HG03521 (cell line): ENCODE data around the gene RRP9.
"Not testable (repeated sequence)": the region's sequence is repeated elsewhere in the genome, so short reads cannot be mapped to it uniquely, and the experiment has no call there.

Source experiments
- ATAC-seq: cut with Tn5 transposase; IDR thresholded peaks from one replicate; pipeline ENCODE4 v1.9.1; 2021; ENCODE audit warnings: mild to moderate bottlenecking, moderate library complexity; ENCODE audit not compliant: unreplicated experiment

The RRP9 gene, protein sequence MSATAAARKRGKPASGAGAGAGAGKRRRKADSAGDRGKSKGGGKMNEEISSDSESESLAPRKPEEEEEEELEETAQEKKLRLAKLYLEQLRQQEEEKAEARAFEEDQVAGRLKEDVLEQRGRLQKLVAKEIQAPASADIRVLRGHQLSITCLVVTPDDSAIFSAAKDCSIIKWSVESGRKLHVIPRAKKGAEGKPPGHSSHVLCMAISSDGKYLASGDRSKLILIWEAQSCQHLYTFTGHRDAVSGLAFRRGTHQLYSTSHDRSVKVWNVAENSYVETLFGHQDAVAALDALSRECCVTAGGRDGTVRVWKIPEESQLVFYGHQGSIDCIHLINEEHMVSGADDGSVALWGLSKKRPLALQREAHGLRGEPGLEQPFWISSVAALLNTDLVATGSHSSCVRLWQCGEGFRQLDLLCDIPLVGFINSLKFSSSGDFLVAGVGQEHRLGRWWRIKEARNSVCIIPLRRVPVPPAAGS

DNA sequence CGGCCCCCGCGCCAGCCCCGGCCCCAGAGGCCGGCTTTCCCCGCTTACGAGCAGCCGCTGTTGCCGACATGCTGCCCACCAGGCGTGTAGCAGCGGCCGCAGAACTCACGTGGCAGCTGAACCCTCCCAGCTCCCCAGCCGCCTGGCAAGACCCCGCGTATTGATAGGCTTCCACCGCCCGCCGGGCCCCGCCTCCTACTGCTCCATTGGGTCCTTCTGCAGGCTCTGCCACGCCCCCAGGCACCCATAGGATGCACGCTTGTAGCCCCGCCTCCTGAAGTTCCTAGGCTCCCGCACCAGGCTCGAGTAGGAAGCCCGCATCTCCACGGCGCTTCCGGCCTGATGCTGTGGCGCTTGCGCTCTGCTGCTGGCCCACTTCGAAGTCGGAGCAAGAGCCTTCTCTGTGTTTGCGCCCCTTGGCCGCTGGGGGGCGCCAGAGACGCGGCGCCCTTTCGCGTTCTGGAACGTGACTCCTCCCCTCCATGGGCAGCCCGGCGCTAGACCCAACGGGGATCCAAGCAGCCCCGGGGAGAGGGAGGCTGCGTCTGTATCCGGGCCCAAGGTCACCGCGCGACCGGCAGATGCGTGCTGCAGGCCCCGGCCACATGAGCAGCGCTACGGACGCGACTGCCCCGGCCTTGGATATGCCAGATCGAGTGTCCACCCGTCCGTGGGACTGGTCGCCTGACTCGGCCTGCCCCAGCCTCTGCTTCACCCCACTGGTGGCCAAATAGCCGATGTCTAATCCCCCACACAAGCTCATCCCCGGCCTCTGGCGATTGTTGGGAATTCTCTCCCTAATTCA, at the start of gene RRP9, which contains the start of gene PARP3:
RRP9 (minus strand) TSS at position 107 of the 805 bp plus-strand sequence; CDS start at position 70, 37 bp downstream.
PARP3 (plus strand) TSS at position 566 of the 805 bp plus-strand sequence. CDS start 993 bp downstream, outside the sequence.
- peak; percentile 90 for ATAC-seq

DNA sequence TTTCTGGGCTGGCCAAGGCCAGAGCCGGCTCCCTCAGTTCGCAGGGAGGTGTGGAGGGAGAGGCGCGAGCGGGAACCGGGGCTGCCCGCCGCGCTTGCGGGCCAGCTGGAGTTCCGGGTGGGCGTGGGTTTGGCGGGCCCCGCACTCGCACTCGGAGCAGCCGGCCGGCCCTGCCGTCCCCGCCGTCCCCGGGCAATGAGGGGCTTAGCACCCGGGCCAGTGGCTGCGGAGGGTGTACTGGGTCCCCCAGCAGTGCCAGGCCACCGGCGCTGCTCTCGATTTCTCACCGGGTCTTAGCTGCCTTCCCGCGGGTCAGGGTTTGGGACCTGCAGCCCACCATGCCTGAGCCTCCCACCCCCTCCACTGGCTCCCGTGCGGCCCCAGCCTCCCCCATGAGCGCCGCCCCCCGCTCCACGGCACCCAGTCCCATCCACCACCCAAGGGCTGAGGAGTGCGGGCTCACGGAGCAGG, 48.8 kb upstream of the RRP9 start:
- not testable (repeated sequence) for ATAC-seq

DNA sequence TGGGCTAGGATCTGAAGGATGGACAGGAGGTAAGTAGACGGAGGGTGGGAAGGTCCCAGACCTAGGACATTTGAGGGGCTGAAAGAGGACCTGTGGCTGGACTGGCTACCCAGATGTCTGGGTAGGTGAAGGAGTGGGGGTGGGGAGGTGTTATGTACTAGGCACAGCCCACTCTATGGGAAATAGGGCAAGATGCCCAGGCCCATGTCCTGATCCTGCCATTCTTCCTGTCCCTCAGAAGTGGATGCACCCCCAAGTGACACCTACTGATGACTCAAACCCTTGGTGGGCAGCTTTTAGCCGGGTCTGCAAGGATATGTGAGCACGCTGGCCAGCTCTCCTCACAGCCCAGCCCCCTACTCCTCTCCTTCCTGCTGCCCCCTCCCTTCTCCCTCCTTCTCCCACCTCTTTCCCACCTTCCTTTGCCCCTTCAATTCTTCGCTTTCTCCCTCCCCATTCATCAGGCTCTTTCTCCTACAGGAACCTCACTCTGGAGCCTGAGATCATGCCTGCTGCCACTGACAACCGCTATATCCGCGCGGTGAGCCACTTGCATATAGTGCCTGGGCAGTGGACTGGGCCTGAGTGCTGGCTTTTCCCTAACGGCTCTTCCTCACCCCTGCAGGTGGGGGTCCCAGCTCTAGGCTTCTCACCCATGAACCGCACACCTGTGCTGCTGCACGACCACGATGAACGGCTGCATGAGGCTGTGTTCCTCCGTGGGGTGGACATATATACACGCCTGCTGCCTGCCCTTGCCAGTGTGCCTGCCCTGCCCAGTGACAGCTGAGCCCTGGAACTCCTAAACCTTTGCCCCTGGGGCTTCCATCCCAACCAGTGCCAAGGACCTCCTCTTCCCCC, 46.8 kb upstream of the RRP9 start:
- ATAC-seq: no peak

DNA sequence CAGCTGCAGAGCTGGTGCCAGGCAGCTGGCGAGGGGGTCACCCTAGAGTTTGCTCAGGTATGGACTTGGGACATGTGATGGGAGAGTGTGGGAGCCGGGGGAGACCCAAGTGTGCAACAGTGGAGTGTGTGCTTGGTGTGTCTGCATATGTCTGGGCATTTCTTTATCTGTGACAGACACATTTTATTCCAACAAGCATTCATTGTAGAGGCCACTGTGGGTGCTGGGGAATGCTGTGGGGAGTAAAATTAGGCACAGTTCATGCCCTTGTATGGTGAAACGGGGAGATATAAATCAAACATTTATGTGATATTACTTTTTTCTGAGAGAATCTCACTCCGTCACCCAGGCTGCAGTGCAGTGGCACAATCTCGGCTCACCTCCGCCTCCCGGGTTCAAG, 45.9 kb upstream of the RRP9 start:
- ATAC-seq: no peak

DNA sequence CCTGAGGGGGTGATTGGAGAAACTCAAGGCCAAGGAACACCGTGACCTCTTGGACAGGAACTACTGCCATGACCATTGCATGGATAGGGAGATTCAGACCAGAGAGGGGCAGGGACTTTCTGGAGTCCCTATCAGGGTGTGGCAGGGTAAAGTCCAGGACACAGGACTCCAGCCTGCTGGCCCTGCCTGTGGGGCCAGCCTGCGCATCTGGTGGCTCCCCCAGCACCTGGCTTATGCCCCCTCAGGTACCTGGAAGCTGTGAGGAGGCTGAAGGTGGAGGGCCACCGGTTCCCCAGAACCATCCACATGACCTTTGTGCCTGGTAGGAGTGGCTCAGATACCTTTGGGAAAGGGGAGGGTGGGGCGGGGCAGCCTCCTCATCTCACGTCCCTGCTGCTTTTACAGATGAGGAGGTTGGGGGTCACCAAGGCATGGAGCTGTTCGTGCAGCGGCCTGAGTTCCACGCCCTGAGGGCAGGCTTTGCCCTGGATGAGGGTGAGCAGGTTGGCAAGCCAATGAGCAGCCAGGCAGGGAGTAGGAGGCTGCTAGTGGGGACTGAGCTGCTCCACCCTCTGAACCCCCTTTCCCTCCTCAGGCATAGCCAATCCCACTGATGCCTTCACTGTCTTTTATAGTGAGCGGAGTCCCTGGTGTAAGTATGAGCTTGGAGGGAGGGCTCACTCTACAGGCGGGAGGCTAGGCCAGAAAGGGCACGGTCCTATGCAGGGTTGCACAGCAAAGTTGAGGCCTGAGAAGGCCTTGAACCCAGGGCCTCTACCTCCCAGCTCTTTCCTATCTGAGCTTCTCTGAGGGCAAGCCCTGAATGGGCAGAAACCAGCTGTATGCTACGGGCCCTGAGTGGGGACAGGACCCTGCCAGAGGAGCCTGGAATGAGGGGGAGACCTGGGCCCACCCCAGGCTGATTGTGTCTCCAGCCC, 44.6 kb upstream of the RRP9 start:
- no peak for ATAC-seq

DNA sequence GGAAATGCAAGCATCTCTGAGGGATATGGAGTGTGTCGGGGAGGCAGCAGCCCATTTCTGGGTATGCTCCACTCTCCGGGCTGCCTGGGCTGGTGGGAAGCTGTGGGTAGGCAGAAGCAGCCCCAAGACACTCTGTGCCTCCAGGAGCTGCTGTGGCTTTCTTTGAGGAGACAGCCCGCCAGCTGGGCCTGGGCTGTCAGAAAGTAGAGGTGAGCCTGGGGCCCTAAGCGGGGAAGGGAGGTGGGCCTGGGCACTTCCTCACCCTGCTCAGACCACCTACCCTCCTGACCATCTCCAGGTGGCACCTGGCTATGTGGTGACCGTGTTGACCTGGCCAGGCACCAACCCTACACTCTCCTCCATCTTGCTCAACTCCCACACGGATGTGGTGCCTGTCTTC, 43.4 kb upstream of the RRP9 start:
- ATAC-seq: no peak

DNA sequence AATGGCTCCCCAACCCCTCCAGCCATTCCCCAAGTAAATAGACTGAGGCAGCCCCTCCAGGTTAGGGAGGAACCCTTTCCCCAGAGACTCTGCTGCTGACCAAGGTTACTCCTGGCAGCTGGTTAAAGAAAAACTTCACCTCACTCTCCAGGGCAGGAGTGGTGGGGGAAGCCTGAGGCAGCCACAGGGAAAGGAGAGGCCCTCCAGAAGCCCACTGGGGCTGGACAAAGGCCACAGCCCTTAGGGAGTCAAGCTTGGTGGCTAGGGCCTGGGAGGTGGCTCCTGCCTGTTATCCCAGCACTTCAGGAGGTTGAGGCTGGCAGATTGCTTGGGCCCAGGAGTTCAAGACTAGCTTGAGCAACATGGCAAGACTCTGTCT, 42.6 kb upstream of the RRP9 start:
- ATAC-seq: no peak

DNA sequence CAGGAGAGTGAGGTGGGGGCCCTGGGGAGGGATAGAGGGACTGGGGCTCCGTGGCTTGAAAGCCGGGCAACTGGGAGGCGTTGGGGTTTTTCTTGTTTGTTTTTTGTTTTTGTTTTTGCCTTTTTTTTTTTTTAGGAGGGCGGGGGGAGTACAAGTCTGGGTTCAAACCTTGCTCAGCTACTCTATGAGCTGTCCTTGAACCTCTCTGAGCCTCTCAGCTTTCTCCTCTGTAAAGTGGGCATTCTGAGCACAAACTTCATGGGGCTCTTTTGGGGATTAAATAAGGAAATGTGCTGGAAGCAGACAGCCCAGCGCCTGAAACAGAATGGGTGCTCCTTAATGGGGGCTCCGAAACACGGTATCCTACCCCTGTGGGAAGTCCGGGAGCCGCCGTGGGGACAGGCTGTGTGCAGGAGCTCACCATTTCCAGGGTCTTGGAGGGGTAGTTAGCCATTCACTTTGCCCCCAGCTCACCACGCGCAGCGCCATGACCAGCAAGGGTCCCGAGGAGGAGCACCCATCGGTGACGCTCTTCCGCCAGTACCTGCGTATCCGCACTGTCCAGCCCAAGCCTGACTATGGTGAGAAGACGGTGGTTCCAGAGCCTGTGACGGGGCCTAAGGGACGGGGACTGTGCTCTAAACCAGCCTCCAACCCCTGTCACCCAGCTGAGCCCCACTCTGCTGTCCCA, 42.0 kb upstream of the RRP9 start:
- ATAC-seq: no peak

DNA sequence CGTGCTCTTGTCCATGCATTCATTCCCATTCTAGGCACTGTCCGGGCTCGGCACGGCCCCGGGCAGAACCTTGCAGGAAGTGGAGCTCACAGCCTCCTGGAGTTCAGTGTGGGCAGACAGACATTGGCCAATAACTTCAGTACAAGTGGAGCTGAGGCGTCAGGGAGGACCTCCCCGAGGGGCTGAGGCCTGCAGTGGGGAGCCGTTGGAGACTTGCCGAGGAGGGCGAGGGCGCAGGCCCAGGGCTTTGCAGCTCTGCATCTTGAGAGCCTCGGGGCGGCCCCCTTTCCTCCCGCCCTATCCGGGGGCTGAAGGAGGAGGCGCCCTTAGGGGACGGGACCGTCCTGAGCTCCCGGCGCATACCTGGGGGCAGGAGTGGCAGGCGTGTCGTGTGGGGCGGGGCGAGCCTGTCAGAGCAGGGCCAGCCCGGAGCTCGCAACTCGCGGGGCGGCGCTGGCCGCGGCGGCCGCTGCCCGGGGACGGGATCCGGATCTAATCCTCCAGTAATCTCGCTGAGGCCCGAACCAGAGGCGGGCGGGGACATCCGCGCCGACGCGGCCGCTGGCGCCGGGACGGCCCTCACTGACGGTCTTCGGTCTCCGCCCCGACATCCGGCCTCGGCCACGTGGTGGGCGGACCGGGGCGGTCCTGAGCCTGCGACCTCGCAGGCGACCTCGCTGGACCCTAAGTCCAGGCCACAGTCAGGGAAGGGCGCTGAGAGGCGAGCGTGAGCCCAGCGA, 41.3 kb upstream of the RRP9 start, which contains the start of gene ACY1:
ACY1 (plus strand) TSS at position 698 of the 740 bp plus-strand sequence. CDS start 530 bp downstream, outside the sequence.
- peak; percentile 74 for ATAC-seq

DNA sequence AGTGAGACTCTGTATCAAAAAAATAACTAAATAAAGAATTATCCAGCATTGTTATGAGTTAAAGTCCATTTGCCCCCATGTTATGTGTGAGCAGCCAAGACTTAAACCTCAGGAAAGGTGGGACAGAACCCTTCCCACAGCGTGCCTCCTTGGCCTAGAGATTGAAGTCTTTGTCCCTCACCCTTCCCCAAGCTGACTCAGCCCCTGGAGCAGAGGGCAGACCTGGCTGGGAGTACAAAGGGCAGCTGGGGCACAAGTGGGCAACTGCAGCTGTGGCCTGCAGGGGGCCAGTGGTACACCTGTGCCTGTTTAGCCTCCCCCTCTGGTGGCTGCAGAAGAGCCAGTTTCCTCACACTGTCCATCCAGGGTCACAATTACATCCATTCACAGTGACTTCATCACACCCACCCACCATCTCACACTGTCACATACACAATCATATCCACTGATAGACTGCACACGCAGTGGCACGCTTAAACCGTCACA, 40.7 kb upstream of the RRP9 start:
- ATAC-seq: peak; percentile 38

DNA sequence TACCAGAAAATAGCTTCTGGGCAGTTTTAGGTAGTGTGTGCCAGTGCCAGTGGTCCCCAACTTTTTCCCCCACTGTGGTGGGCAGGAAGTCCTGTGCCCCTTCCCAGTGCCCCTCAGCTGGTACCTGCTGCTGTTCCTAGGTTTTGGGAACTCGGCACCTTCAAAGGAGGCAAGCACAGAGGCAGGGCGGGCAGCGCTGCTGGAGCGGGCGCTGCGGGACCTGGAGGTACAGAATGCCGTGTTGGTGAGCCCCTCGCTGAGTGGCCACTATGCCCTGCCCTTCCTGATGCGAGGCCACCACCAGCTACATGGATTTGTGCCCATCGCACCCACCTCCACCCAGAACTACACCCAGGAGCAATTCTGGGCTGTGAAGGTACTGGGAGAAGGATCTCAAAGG, 38.5 kb upstream of the RRP9 start:
- ATAC-seq: no peak

DNA sequence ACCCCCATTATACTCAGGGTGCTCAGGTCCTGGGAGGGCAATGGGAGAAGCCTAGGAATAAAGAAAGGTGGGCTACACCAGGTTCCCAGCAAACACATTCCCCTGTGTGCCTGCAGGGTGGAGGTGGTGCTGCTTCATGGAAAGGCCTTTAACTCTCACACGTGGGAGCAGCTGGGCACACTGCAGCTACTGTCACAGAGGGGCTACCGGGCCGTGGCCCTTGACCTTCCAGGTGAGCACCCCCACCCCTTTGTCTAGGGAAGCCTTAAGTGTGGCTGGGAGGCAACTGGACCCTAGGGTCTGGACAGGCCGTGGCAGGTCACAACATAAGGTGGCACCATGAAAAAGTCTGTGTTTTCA, 36.4 kb upstream of the RRP9 start:
- no peak for ATAC-seq

DNA sequence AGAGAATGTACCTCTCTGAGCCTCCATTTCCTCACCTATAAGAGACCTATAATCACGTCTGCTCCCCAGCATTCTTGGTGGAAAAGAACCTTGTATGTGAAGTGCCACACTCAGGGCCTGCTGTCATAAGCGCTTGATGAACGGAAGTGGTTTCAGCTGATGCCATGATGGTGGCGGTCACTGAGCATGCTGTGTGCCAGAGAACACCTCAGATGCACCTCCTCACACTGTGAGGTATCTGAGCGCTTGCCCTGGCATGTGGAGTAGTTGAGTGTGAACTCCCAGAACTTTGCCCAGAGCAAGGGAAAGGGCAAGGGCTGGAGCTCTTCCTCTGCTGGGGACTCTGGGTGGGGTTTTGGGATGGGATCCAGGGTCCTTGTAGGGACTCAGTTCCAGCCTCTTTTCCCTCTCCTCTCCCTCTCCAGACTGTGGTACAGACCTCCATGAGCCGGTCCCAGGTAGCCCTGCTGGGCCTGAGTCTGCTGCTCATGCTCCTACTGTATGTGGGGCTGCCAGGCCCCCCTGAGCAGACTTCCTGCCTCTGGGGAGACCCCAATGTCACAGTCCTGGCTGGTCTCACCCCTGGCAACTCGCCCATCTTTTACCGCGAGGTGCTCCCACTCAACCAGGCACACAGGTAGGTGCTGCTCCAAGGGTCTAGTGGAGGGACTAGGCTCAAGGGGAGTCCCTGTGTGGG, 35.9 kb upstream of the RRP9 start:
- no peak for ATAC-seq

DNA sequence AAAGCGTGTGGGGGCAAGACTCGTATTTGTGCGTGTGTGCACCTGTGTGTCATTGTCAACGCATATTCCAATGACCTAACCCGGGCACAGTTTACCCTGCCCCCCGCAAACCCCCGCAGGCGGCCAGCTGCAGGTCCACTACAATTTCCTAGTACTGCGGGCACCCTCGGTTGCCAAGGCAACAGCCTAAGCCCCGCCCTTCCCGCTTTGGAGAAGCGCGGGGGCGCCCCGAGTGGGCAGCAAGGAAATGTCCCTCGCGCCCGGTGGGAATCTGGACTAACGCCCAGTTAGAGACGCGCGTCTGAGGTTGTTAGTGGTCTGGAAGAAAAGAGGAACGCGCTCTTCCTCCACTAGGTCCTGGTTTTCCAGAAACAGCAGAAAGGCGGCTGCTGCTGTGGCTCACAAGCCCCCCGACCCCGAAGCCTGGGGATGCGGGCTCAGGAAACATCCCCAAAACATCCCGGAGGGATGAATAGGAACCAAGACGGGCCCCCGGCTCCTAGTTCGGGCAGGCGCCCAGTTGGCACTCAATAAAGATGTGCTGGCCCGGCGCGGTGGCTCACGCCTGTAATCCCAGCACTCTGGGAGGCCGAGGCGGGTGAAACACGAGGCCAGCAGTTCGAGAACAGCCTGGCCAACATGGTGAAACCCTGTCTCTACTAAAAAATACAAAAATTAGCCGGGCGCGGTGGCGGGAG, 34.3 kb upstream of the RRP9 start:
- no peak for ATAC-seq

DNA sequence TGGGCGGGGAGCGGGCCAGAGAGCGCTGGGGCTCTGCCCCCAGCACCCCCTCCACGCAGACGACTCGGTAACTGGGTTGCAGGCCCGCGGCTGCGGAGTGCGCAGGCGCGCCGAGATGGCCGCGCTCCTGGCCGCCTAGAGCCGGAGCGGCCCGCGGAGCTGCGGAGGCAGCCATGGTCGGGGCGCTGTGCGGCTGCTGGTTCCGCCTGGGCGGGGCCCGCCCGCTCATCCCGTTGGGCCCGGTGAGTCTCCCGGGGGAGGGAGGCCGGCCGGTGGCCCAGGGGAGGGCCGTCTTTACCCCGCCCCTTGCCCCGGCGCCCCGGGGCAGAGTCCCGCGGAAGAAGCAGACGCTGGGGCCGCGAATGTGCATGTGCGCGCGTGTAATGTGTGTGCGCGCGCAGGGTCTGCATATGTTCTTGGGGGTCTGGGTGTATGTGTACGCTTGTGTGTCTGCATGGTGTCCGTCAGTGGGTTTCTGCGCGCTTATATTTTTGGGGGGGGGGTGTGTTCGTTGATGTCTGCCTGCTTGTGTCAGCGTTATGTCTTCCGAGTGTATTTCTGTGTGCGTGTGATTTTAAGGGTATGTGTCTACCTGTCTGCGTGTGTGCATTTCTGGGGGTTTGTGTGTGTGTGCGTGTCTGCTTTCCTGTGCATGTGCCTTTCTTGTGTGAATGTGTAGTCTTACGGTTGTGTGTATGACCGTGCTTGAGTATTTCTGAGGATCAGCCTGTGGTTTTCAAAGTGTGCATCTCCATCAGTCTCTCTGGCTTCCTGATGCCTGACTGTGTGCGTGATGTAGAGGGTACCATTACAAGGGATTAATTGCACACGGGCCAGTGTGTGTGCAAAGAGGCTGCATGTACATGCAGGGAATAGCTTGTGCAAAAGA, 33.5 kb upstream of the RRP9 start, which contains the start of gene ABHD14A:
ABHD14A (plus strand) TSS at position 102 of the 889 bp plus-strand sequence; CDS start at position 174, 72 bp downstream.
- peak; percentile 51 for ATAC-seq
